ENCODE measurements around the gene COPS4.
"Not testable (repeated sequence)": the region's sequence is repeated elsewhere in the genome, so short reads cannot be mapped to it uniquely, and the experiment has no call there.

The COPS4 gene

GRCh38 chr4:83023599-83023998 lies 11.4 kb upstream of the COPS4 start:
- DNase-seq (ENCODE audit: low read depth, low spot score), result not testable (repeated sequence)

- DNase-seq (ENCODE audit: low read depth, low spot score), result no peak
These were observed 10.8 kb upstream of the COPS4 start for GRCh38 chr4:83024233-83024632.

- no peak for DNase-seq (ENCODE audit: low read depth, low spot score)
These were observed 9.4 kb upstream of the COPS4 start for GRCh38 chr4:83025563-83025962.

GRCh38 chr4:83028976-83029375 lies 6.0 kb upstream of the COPS4 start:
- DNase-seq (ENCODE audit: low read depth, low spot score), result no peak

- no peak for DNase-seq (ENCODE audit: low read depth, low spot score)
These were observed 5.3 kb upstream of the COPS4 start for GRCh38 chr4:83029688-83030087.

GRCh38 chr4:83036991-83037665 lies 2.1 kb downstream of the COPS4 start:
- DNase-seq (ENCODE audit: low read depth, low spot score), result no peak

GRCh38 chr4:83040269-83040668 lies 5.3 kb downstream of the COPS4 start:
- DNase-seq (ENCODE audit: low read depth, low spot score), result no peak

GRCh38 chr4:83043157-83043556 lies 8.2 kb downstream of the COPS4 start:
- not testable (repeated sequence) for DNase-seq (ENCODE audit: low read depth, low spot score)

- no peak for DNase-seq (ENCODE audit: low read depth, low spot score)
These were observed 8.9 kb downstream of the COPS4 start for GRCh38 chr4:83043801-83044407.

- DNase-seq (ENCODE audit: low read depth, low spot score), result no peak
These were observed 11.9 kb downstream of the COPS4 start for GRCh38 chr4:83046693-83047473.

- not testable (repeated sequence) for DNase-seq (ENCODE audit: low read depth, low spot score)
These were observed 13.8 kb downstream of the COPS4 start for GRCh38 chr4:83048781-83049180.

GRCh38 chr4:83054928-83055327 lies 19.9 kb downstream of the COPS4 start:
- DNase-seq (ENCODE audit: low read depth, low spot score), result no peak

- DNase-seq (ENCODE audit: low read depth, low spot score), result no peak
These were observed 27.8 kb downstream of the COPS4 start for GRCh38 chr4:83062739-83063138.

- no peak for DNase-seq (ENCODE audit: low read depth, low spot score)
These were observed 30.3 kb downstream of the COPS4 start for GRCh38 chr4:83065266-83065665.

GRCh38 chr4:83067058-83067639 lies 32.2 kb downstream of the COPS4 start:
- DNase-seq (ENCODE audit: low read depth, low spot score), result no peak

GRCh38 chr4:83071116-83071515 lies 36.1 kb downstream of the COPS4 start:
- no peak for DNase-seq (ENCODE audit: low read depth, low spot score)

GRCh38 chr4:83074086-83074704 lies 39.2 kb downstream of the COPS4 start:
- peak; percentile 47 for DNase-seq (ENCODE audit: low read depth, low spot score)

- not testable (repeated sequence) for DNase-seq (ENCODE audit: low read depth, low spot score)
These were observed 39.8 kb downstream of the COPS4 start for GRCh38 chr4:83074783-83075182.

GRCh38 chr4:83075311-83076095 lies 40.5 kb downstream of the COPS4 start:
- DNase-seq (ENCODE audit: low read depth, low spot score), result no peak

- DNase-seq (ENCODE audit: low read depth, low spot score), result no peak
These were observed 45.6 kb downstream of the COPS4 start for GRCh38 chr4:83080561-83080960.

GRCh38 chr4:83082777-83083176 lies 47.8 kb downstream of the COPS4 start:
- no peak for DNase-seq (ENCODE audit: low read depth, low spot score)

Data from activated CD4-positive, CD25-positive, alpha-beta regulatory T cell treated with anti-CD3 and anti-CD28 coated beads, Interleukin-2, amount 50 U/mL, for 16 hours (primary cell).